SK-N-SH (cell line): ENCODE measurements around the gene GLS. TPM values are rescaled to one million over a fixed set of nuclear protein-coding genes. Genes with fewer than 3 reads are reported as not detected.

Source experiments
- CTCF ChIA-PET: fragments of 300-600, 350-600 bp; formaldehyde crosslinking; extraction: SDS; loops from one replicate; lab custom pipeline; 2021; lab: Yijun Ruan, JAX
- POLR2A ChIA-PET: fragments of 350-600 bp; sonication (Branson Sonifier 250); formaldehyde crosslinking; extraction: SDS; loops from one replicate; lab custom pipeline; 2020; ENCODE audit warnings: antibody characterized with exemption, inconsistent platforms; lab: Yijun Ruan, JAX
- DNase-seq: peaks from one replicate; pipeline ENCODE4 v3.0.0; 2012
- H2AFZ ChIP-seq: fragments of 200-600 bp; sonication (generic); 2 replicates; pipeline ENCODE4 v1.8.1; 2016; ENCODE audit warnings: antibody characterized with exemption, mild to moderate bottlenecking, low read depth
- H3F3A ChIP-seq: fragments of 200-600 bp; sonication (generic); replicated peaks from 2 replicates; pipeline ENCODE3; 2016; ENCODE audit warnings: antibody characterized with exemption, mild to moderate bottlenecking; ENCODE audit not compliant: insufficient read depth
- H3K27ac ChIP-seq, 2 experiments: fragments of 200-500 bp in 1 of 2; fragments of 200-600 bp in 1 of 2; sonication (Bioruptor generic) in 1 of 2; sonication (generic), shearing (Covaris generic) in 1 of 2; 2 replicates each; pipeline versions ENCODE4 v1.5.1 to v1.6.1; 2014 to 2016; ENCODE audit warnings: low read depth in 2 of 2, inconsistent platforms in 1 of 2, low read length in 1 of 2, mild to moderate bottlenecking in 1 of 2, mixed read lengths in 1 of 2
- H3K27me3 ChIP-seq: fragments of 200-600 bp; sonication (generic), shearing (Covaris generic); 2 replicates; pipeline ENCODE4 v1.6.1; 2016; ENCODE audit warnings: mixed run types; ENCODE audit not compliant: insufficient read depth
- H3K36me3 ChIP-seq, 2 experiments: fragments of 200-500 bp in 1 of 2; fragments of 200-600 bp in 1 of 2; sonication (Bioruptor generic) in 1 of 2; sonication (generic) in 1 of 2; replicated peaks in 1 of 2; 2 replicates each; pipeline versions ENCODE3 to v1.5.1; 2014 to 2016; ENCODE audit warnings: low read length in 1 of 2, mild to moderate bottlenecking in 1 of 2; ENCODE audit not compliant: insufficient read depth in 2 of 2, control insufficient read depth in 1 of 2
- H3K4me1 ChIP-seq, 2 experiments: fragments of 200-500 bp in 1 of 2; fragments of 200-600 bp in 1 of 2; sonication (Bioruptor generic) in 1 of 2; sonication (generic), shearing (Covaris generic) in 1 of 2; 2 replicates each; pipeline versions ENCODE4 v1.5.1 to v1.6.1; 2014 to 2016; ENCODE audit warnings: low read depth in 1 of 2, low read length in 1 of 2, mixed run types in 1 of 2; ENCODE audit not compliant: insufficient read depth in 2 of 2, control insufficient read depth in 1 of 2
- H3K4me2 ChIP-seq: fragments of 200-600 bp; sonication (generic), shearing (Covaris generic); 2 replicates; pipeline ENCODE4 v1.6.1; 2017; ENCODE audit warnings: mixed run types
- H3K4me3 ChIP-seq, 2 experiments: fragments of 200-500 bp in 1 of 2; fragments of 200-600 bp in 1 of 2; sonication (Bioruptor generic) in 1 of 2; sonication (generic), shearing (Covaris generic) in 1 of 2; 2 replicates each; pipeline versions ENCODE4 v1.5.1 to v1.8.1; 2014 to 2016; ENCODE audit warnings: low read depth in 2 of 2, inconsistent platforms in 1 of 2, low read length in 1 of 2, mild to moderate bottlenecking in 1 of 2, mixed read lengths in 1 of 2, moderate library complexity in 1 of 2
- H3K79me2 ChIP-seq: fragments of 200-600 bp; sonication (generic); 2 replicates; pipeline ENCODE4 v1.8.1; 2017; ENCODE audit warnings: mild to moderate bottlenecking; ENCODE audit not compliant: insufficient read depth
- H3K9ac ChIP-seq: fragments of 200-600 bp; sonication (generic); 2 replicates; pipeline ENCODE4 v1.6.1; 2017; ENCODE audit warnings: mixed run types
- H3K9me2 ChIP-seq: fragments of 200-600 bp; sonication (generic); 2 replicates; pipeline ENCODE4 v1.6.1; 2017; ENCODE audit warnings: mixed run types
- H3K9me3 ChIP-seq: fragments of 200-600 bp; sonication (generic); 2 replicates; pipeline ENCODE4 v1.6.1; 2017; ENCODE audit warnings: mixed run types, mild to moderate bottlenecking, moderate library complexity
- H4K20me1 ChIP-seq: fragments of 200-600 bp; sonication (generic); 2 replicates; pipeline ENCODE4 v1.6.1; 2017; ENCODE audit warnings: mild to moderate bottlenecking, mixed run types; ENCODE audit not compliant: insufficient read depth
- CHD2 ChIP-seq: fragments of 150-350 bp; IDR thresholded peaks from 2 replicates; pipeline ENCODE4 v1.6.1; 2018; ENCODE audit warnings: low read length; ENCODE audit not compliant: partially characterized antibody
- EP300 ChIP-seq, 2 experiments: IDR thresholded peaks; 2 replicates each; pipeline versions ENCODE4 v1.4.0 to v1.6.1; 2012; ENCODE audit warnings: borderline replicate concordance in 1 of 2, low read depth in 1 of 2, low read length in 1 of 2
- EZH2phosphoT487 ChIP-seq: fragments of 200-600 bp; sonication (generic); IDR thresholded peaks from 2 replicates; pipeline ENCODE4 v1.6.1; 2017; ENCODE audit warnings: low read depth, mixed run types, mild to moderate bottlenecking, antibody characterized with exemption, moderate library complexity, borderline replicate concordance
- FOSL2 ChIP-seq: IDR thresholded peaks from 2 replicates; pipeline ENCODE4 v1.4.0; 2012; ENCODE audit warnings: low read depth, mild to moderate bottlenecking, moderate library complexity, borderline replicate concordance
- GABPA ChIP-seq: IDR thresholded peaks from 2 replicates; pipeline ENCODE4 v1.4.0; 2012; ENCODE audit warnings: low read depth, mild to moderate bottlenecking
- GATA2 ChIP-seq: sonication (generic); formaldehyde crosslinking; IDR thresholded peaks from 2 replicates; pipeline ENCODE4 v1.5.0; 2020; ENCODE audit warnings: mild to moderate bottlenecking, missing genetic modification reagents
- IRF3 ChIP-seq: fragments of 150-350 bp; IDR thresholded peaks from 2 replicates; pipeline ENCODE4 v1.6.1; 2016; ENCODE audit warnings: mild to moderate bottlenecking, low read depth, low read length
- MAX ChIP-seq: IDR thresholded peaks from 2 replicates; pipeline ENCODE4 v1.4.0; 2012; ENCODE audit warnings: low read depth
- NFIC ChIP-seq: IDR thresholded peaks from 2 replicates; pipeline ENCODE4 v1.4.0; 2012; ENCODE audit warnings: borderline replicate concordance
- POLR2AphosphoS5 ChIP-seq: IDR thresholded peaks from 2 replicates; pipeline ENCODE4 v1.6.1; 2012; ENCODE audit warnings: low read depth, low read length
- RCOR1 ChIP-seq: fragments of 150-350 bp; IDR thresholded peaks from 2 replicates; pipeline ENCODE4 v1.6.1; 2017; ENCODE audit warnings: antibody characterized with exemption, low read length
- REST ChIP-seq: IDR thresholded peaks from 2 replicates; pipeline ENCODE4 v1.6.1; 2012; ENCODE audit warnings: mild to moderate bottlenecking, low read depth, low read length, moderate library complexity
- SIN3A ChIP-seq: IDR thresholded peaks from 2 replicates; pipeline ENCODE4 v1.6.1; 2012; ENCODE audit warnings: low read depth, mild to moderate bottlenecking, low read length, moderate library complexity, borderline replicate concordance
- TAF1 ChIP-seq: IDR thresholded peaks from 2 replicates; pipeline ENCODE4 v1.6.1; 2012; ENCODE audit warnings: low read depth, mild to moderate bottlenecking, low read length, moderate library complexity, borderline replicate concordance
- TEAD4 ChIP-seq: IDR thresholded peaks from 2 replicates; pipeline ENCODE4 v1.4.0; 2012; ENCODE audit warnings: mild to moderate bottlenecking, borderline replicate concordance; ENCODE audit not compliant: insufficient read depth
- YY1 ChIP-seq: IDR thresholded peaks from 2 replicates; pipeline ENCODE4 v1.4.0; 2012; ENCODE audit warnings: low read depth, mild to moderate bottlenecking
- WGBS: methylation state at CpG from one replicate; pipeline ENCODE4 v1.1.6; 2017; ENCODE audit warnings: low lambda C conversion rate; 5-methylcytosine and 5-hydroxymethylcytosine counted together
- polyA plus RNA-seq, 3 experiments: library from polyadenylated mRNA; depleted of rRNA; stranded (reverse); fragments of >200 nt; gene quantifications; 2 replicates each; pipeline ENCODE4 v1.2.3, GENCODE V29; 2012

Gene GLS
- polyA plus RNA-seq, 1 of the 3 experiments (the other 2 are of a cell fraction), result 37.2 TPM

- peaks cover 67 to 99% of the 10 kb centered on the region in 2 experiments for H3K36me3 ChIP-seq
These were observed 101.8 kb downstream of the GLS start for GRCh38 chr2:190982262-190983034.

GRCh38 chr2:190984595-190984994 is 104.0 kb downstream of the GLS start:
- no peaks in the 10 kb centered on the region for H3K27me3 ChIP-seq
- H3K79me2 ChIP-seq, result no peaks in the 10 kb centered on the region
- peak overlapping the region in 1 of 2 experiments; percentile 47; a peak in 1 of 4 replicates for H3K27ac ChIP-seq
- CTCF ChIA-PET, result interaction anchor here (0.6 kb wide), 1 partner anchor 146 kb away, joined by 3 read pairs; no protein-coding TSS in a partner anchor
- peaks cover 6 to 17% of the 10 kb centered on the region in 2 experiments; a peak in 3 of 4 replicates for H3K4me1 ChIP-seq
- H3K9me3 ChIP-seq, result no peaks in the 10 kb centered on the region
- peaks cover 5% of the 10 kb centered on the region for H3F3A ChIP-seq
- no peaks in the 10 kb centered on the region for H4K20me1 ChIP-seq
- DNase-seq, result no peak
- H3K9me2 ChIP-seq, result no peaks in the 10 kb centered on the region
- POLR2A ChIA-PET, result no interaction called here
- 66% methylated on average over 5 of the region's 5 CpGs for WGBS
- H3K9ac ChIP-seq, result no peak overlapping the region
- no peak overlapping the region for H3K4me3 ChIP-seq
- peaks cover 77 to 94% of the 10 kb centered on the region in 2 experiments for H3K36me3 ChIP-seq
- no peak overlapping the region for H2AFZ ChIP-seq
- H3K4me2 ChIP-seq, result no peak overlapping the region
- TF ChIP-seq EZH2phosphoT487 (no peak), TAF1 (no peak), REST (no peak), SIN3A (no peak), MAX (no peak), TEAD4 (no peak), EP300 (IDR thresholded peaks at IDR 0.05; ENCODE audit: borderline replicate concordance in 1 of 2, low read depth in 1 of 2, low read length in 1 of 2) (no peak), NFIC (peak; percentile 45; the same call in 1 of the 2 replicates), FOSL2 (peak; percentile 48; the same call in 1 of the 2 replicates), GABPA (no peak), RCOR1 (no peak), CHD2 (no peak), GATA2 (CRISPR knock-in tag) (no peak), YY1 (no peak), POLR2AphosphoS5 (no peak), IRF3 (no peak)

More at GRCh38 chr2:190982262-190983034, 101.8 kb downstream of the GLS start:
- no peaks in the 10 kb centered on the region for H4K20me1 ChIP-seq
- H3K79me2 ChIP-seq, result no peaks in the 10 kb centered on the region
- peaks cover 22% of the 10 kb centered on the region for H3F3A ChIP-seq
- POLR2A ChIA-PET, result no interaction called here
- WGBS, result 93% methylated on average over 8 of the region's 8 CpGs
- H3K4me1 ChIP-seq, result peaks cover 16 to 23% of the 10 kb centered on the region in 2 experiments
- no peak overlapping the region for H3K9ac ChIP-seq
- H3K27ac ChIP-seq, result no peak overlapping the region
- no peak overlapping the region for H3K4me3 ChIP-seq
- no peak for DNase-seq
- CTCF ChIA-PET, result no interaction called here
- no peak overlapping the region for H3K4me2 ChIP-seq
- no peaks in the 10 kb centered on the region for H3K9me3 ChIP-seq
- H2AFZ ChIP-seq, result no peak overlapping the region
- TF ChIP-seq IRF3, result no peak
- no peaks in the 10 kb centered on the region for H3K9me2 ChIP-seq
- no peaks in the 10 kb centered on the region for H3K27me3 ChIP-seq
